22Rv1 (cell line): Measurements from ENCODE around the gene PSKH1.

Source experiments
- H3K27ac ChIP-seq: fragments of 450-650 bp; 2 replicates; pipeline ENCODE4 v1.5.1; 2017
- ZFX ChIP-seq: fragments of 450-650 bp; IDR thresholded peaks from 2 replicates; pipeline ENCODE4 v1.6.1; 2017; ENCODE audit warnings: antibody characterized with exemption, borderline replicate concordance
- TF ChIP-seq, protein P1 (sequence below): fragments of 450-650 bp; IDR thresholded peaks from 2 replicates; pipeline ENCODE4 v1.5.1; 2017; ENCODE audit warnings: mild to moderate bottlenecking

Gene PSKH1

DNA sequence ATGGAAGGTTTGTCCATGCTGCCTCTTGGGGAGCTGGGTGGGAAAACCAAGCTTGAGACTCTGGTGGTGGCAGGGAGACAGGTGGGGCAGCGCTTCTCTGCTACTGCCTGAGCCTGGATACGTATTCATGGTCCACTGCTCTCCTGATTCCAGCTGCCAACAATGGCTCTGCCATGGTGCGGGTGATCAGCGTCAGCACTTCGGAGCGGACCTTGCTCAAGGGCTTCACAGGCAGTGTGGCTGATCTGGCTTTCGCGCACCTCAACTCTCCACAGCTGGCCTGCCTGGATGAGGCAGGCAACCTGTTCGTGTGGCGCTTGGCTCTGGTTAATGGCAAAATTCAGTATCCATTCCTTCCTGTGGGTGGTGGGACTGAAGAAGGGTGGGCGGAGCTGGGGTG is 16.0 kb upstream of the PSKH1 start:
- no peak overlapping the region for H3K27ac ChIP-seq
- TF ChIP-seq ZFX = no peak
- TF ChIP-seq, protein P1, sequence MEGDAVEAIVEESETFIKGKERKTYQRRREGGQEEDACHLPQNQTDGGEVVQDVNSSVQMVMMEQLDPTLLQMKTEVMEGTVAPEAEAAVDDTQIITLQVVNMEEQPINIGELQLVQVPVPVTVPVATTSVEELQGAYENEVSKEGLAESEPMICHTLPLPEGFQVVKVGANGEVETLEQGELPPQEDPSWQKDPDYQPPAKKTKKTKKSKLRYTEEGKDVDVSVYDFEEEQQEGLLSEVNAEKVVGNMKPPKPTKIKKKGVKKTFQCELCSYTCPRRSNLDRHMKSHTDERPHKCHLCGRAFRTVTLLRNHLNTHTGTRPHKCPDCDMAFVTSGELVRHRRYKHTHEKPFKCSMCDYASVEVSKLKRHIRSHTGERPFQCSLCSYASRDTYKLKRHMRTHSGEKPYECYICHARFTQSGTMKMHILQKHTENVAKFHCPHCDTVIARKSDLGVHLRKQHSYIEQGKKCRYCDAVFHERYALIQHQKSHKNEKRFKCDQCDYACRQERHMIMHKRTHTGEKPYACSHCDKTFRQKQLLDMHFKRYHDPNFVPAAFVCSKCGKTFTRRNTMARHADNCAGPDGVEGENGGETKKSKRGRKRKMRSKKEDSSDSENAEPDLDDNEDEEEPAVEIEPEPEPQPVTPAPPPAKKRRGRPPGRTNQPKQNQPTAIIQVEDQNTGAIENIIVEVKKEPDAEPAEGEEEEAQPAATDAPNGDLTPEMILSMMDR = no peak

DNA sequence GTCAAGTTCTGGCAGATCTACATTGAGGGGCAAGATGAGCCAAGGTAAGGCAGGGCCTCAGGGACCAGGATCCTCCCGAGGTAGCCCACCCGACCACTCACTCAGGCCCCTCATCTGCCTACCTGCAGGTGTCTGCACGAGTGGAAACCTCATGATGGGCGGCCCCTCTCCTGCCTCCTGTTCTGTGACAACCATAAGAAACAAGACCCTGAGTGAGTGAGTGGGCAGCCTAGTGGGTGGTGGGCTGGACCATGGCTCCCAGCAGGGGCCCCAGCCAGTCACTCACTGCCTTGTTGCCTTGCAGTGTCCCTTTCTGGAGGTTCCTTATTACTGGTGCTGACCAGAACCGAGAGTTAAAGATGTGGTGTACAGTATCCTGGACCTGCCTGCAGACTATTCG is 14.8 kb upstream of the PSKH1 start:
- no peak for TF ChIP-seq ZFX
- TF ChIP-seq, protein P1 = no peak

DNA sequence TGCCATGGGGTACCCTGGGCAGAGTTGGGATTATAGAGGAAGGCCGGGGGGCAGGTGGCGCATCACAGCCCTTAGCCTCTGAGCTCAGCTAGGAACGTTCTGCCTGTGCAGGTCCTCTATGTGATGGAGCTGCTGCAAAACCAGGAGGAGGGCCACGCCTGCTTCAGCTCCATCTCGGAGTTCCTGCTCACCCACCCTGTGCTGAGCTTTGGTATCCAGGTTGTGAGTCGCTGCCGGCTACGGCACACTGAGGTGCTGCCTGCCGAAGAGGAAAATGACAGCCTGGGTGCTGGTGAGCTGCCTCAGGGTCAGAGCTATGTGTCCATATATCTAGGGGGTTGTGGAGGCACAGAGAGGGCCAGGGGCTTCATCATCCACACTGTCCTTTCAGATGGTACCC is 14.2 kb upstream of the PSKH1 start:
- no peak for TF ChIP-seq ZFX
- TF ChIP-seq, protein P1 = no peak
- H3K27ac ChIP-seq = no peak overlapping the region

More for the DNA sequence above, 14.8 kb upstream of the PSKH1 start:
- no peak overlapping the region for H3K27ac ChIP-seq

DNA sequence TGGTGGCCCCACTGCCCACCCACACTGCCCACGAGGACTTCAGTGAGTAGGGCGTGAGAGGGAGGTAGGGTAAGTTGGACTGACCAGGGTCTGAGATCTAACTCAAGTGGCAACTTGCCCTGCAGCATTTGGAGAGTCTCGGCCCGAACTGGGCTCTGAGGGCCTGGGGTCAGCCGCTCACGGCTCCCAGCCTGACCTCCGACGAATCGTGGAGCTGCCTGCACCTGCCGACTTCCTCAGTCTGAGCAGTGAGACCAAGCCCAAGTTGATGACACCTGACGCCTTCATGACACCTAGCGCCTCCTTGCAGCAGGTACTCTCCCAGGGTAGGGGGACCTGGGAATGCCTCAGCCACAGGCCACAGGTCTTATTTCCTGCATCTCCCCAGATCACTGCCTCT is 13.6 kb upstream of the PSKH1 start:
- H3K27ac ChIP-seq = no peak overlapping the region
- no peak for TF ChIP-seq ZFX
- TF ChIP-seq, protein P1 = no peak

DNA sequence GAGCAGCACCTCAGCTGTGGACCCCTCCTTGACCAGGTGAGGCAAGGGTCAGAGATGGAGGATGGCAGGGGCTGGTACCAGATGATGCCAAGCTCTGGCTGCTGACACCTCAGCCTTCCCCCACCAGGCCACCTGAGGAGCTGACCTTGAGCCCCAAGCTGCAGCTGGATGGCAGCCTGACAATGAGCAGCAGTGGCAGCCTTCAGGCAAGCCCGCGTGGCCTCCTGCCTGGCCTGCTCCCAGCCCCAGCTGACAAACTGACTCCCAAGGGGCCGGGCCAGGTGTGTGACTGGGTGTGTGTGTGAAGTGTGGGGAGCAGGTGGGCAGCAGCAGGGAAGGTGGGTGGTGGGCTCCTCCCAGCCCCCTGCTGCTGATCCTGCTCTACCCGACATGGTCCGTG is 13.1 kb upstream of the PSKH1 start:
- TF ChIP-seq, protein P1 = no peak
- no peak for TF ChIP-seq ZFX
- H3K27ac ChIP-seq = no peak overlapping the region

DNA sequence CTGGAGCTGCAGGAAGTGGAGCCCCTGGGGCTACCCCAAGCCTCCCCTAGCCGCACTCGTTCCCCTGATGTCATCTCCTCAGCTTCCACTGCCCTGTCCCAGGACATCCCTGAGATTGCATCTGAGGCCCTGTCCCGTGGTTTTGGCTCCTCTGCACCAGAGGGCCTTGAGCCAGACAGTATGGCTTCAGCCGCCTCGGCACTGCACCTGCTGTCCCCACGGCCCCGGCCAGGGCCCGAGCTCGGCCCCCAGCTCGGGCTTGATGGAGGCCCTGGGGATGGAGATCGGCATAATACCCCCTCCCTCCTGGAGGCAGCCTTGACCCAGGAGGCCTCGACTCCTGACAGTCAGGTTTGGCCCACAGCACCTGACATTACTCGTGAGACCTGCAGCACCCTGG is 12.5 kb upstream of the PSKH1 start:
- no peak for TF ChIP-seq ZFX
- TF ChIP-seq, protein P1 = no peak

DNA sequence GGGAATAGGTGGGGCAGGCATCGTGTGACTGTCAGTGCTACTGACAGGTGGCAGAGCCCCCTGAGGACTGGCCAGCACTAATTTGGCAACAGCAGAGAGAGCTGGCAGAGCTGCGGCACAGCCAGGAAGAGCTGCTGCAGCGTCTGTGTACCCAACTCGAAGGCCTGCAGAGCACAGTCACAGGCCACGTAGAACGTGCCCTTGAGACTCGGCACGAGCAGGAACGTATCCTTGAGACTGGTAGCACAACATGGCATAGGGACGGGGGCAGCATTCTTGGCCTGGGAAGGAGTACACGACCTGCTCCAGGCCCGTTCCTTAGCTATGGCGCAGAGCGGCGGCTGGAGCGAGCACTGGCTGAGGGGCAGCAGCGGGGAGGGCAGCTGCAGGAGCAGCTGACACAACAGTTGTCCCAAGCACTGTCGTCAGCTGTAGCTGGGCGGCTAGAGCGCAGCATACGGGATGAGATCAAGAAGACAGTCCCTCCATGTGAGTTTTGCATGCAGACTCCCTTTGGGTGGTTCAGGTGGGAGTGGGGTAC is 11.4 kb upstream of the PSKH1 start:
- no peak overlapping the region for H3K27ac ChIP-seq
- TF ChIP-seq ZFX = no peak
- TF ChIP-seq, protein P1 = no peak

More for the DNA sequence above, 12.5 kb upstream of the PSKH1 start:
- no peak overlapping the region for H3K27ac ChIP-seq
